K562 (cell line): ENCODE results near the gene IQGAP3. TPM values are rescaled to one million over a fixed set of nuclear protein-coding genes. Genes with fewer than 3 reads are reported as not detected.

ENCODE experiments used
- ATAC-seq: fragments of 200-7000 bp; cut with Tn5 transposase; 3 replicates; pipeline ENCODE4 v1.9.1; 2020; ENCODE audit warnings: moderate library complexity
- BruUV-seq: library from RNA; stranded (reverse); fragments of 400-500 nt; replicated peaks from 2 replicates; lab custom pipeline; 2021; lab: Mats Ljungman, UMichigan
- CTCF ChIA-PET: fragments of 300-600 bp; formaldehyde crosslinking; extraction: SDS; loops from one replicate; lab custom pipeline; 2021; ENCODE audit warnings: low intra/inter-chr PET ratio; lab: Yijun Ruan, JAX
- POLR2A ChIA-PET: fragments of 300-600, 350-650 bp; sonication (Branson Sonifier 250); formaldehyde crosslinking; extraction: SDS; loops from one replicate; lab custom pipeline; 2021; ENCODE audit warnings: antibody characterized with exemption, inconsistent platforms; lab: Yijun Ruan, JAX
- DNase-seq, 4 experiments: peaks; one replicate each; pipeline versions ENCODE4 v3.0.0 to v3.0.0-alpha.2; 2011 to 2018; ENCODE audit warnings: low spot score in 3 of 4, mixed read lengths in 3 of 4; ENCODE audit errors: extremely low read depth in 1 of 4
- FAIRE-seq: peaks from 2 replicates; lab custom pipeline; 2011; peaks lifted over from hg19 to GRCh38; lab: Jason Lieb, UNC
- H2AFZ ChIP-seq: 2 replicates; pipeline ENCODE4 v1.6.0; 2011; ENCODE audit warnings: low read depth, low read length, control low read depth, inconsistent platforms
- H3K27ac ChIP-seq: fragments of 200-600 bp; 3 replicates; pipeline ENCODE4 v1.8.0; 2011; ENCODE audit warnings: low read depth, mild to moderate bottlenecking, control low read depth, inconsistent platforms, low read length, moderate library complexity, mixed read lengths; ENCODE audit errors: extremely low read depth
- H3K27me3 ChIP-seq, 2 experiments: fragments of 300-600 bp in 1 of 2; 2 replicates in 1 of 2; 3 replicates in 1 of 2; pipeline versions ENCODE4 v1.6.0 to v1.8.0; 2011; ENCODE audit warnings: inconsistent platforms in 2 of 2, low read length in 2 of 2, mild to moderate bottlenecking in 1 of 2, mixed read lengths in 1 of 2, moderate library complexity in 1 of 2; ENCODE audit not compliant: control insufficient read depth in 2 of 2, insufficient read depth in 2 of 2
- H3K36me3 ChIP-seq: fragments of 300-600 bp; 3 replicates; pipeline ENCODE4 v1.8.0; 2011; ENCODE audit warnings: mild to moderate bottlenecking, low read length, inconsistent platforms; ENCODE audit not compliant: control insufficient read depth, insufficient read depth
- H3K4me1 ChIP-seq, 2 experiments: fragments of 200-600 bp in 1 of 2; replicated peaks in 1 of 2; 2 replicates in 1 of 2; 3 replicates in 1 of 2; pipeline versions ENCODE4 v1.5.1 to v1.8.0; 2011; ENCODE audit warnings: inconsistent platforms in 2 of 2, low read length in 2 of 2, mild to moderate bottlenecking in 1 of 2, mixed read lengths in 1 of 2, moderate library complexity in 1 of 2; ENCODE audit not compliant: control insufficient read depth in 2 of 2, insufficient read depth in 2 of 2
- H3K4me2 ChIP-seq: 2 replicates; pipeline ENCODE4 v1.6.1; 2011; ENCODE audit warnings: low read length, control low read depth, inconsistent platforms, mixed read lengths; ENCODE audit not compliant: insufficient read depth
- H3K4me3 ChIP-seq: fragments of 200-600 bp; sonication (generic), shearing (Covaris generic); 2 replicates; pipeline ENCODE4 v1.5.1; 2016; ENCODE audit warnings: control low read depth, inconsistent platforms
- H3K79me2 ChIP-seq: fragments of 200-600 bp; 3 replicates; pipeline ENCODE4 v1.8.0; 2011; ENCODE audit warnings: low read length, inconsistent platforms; ENCODE audit not compliant: control insufficient read depth, insufficient read depth
- H3K9ac ChIP-seq, 2 experiments: 2 replicates each; pipeline versions ENCODE4 v1.6.0 to v1.6.1; 2011; ENCODE audit warnings: low read depth in 2 of 2, low read length in 2 of 2, control low read depth in 1 of 2, inconsistent platforms in 1 of 2, mild to moderate bottlenecking in 1 of 2, mixed read lengths in 1 of 2; ENCODE audit not compliant: insufficient read depth in 1 of 2
- H3K9me1 ChIP-seq: one replicate; pipeline ENCODE4 v1.6.0; 2011; ENCODE audit warnings: inconsistent platforms, mild to moderate bottlenecking, low read length, moderate library complexity; ENCODE audit not compliant: control insufficient read depth, insufficient read depth
- H3K9me3 ChIP-seq: replicated peaks from 2 replicates; pipeline ENCODE4 v1.5.1; 2011; ENCODE audit warnings: low read depth, low read length, inconsistent platforms; ENCODE audit not compliant: control insufficient read depth, insufficient read depth
- H4K20me1 ChIP-seq: replicated peaks from 2 replicates; pipeline ENCODE4 v1.6.1; 2011; ENCODE audit warnings: low read length, inconsistent platforms, mixed read lengths; ENCODE audit not compliant: control insufficient read depth, insufficient read depth
- NFXL1 ChIP-seq: fragments of 450-650 bp; formaldehyde crosslinking; IDR thresholded peaks from 2 replicates; pipeline ENCODE4 v1.4.0; 2021; ENCODE audit warnings: mild to moderate bottlenecking
- POU5F1 ChIP-seq: fragments of 150-350 bp; IDR thresholded peaks from 2 replicates; pipeline ENCODE4 v1.6.1; 2014; ENCODE audit warnings: borderline replicate concordance, low read length, low read depth, mild to moderate bottlenecking; ENCODE audit not compliant: partially characterized antibody
- RBM34 ChIP-seq: fragments of 200-400 bp; formaldehyde crosslinking; IDR thresholded peaks from 2 replicates; pipeline ENCODE4 v1.6.1; 2018; ENCODE audit warnings: low read length, borderline replicate concordance; ENCODE audit not compliant: insufficient read depth
- SOX6 ChIP-seq: fragments of 450-650 bp; IDR thresholded peaks from 2 replicates; pipeline ENCODE4 v1.6.1; 2014; ENCODE audit warnings: mild to moderate bottlenecking
- ZNF695 ChIP-seq: fragments of 450-650 bp; formaldehyde crosslinking; IDR thresholded peaks from 2 replicates; pipeline ENCODE4 v1.4.0; 2020; ENCODE audit warnings: mild to moderate bottlenecking, moderate library complexity
- WGBS: fragments of 100-300 bp; shearing (Covaris generic); methylation state at CpG from one replicate; pipeline ENCODE4 v1.1.6; 2016; ENCODE audit warnings: low coverage, mixed read lengths; ENCODE audit not compliant: insufficient coverage; ENCODE audit errors: missing lambda C conversion rate; 5-methylcytosine and 5-hydroxymethylcytosine counted together
- in situ Hi-C: fragments of 300-500 bp; cut with MboI; formaldehyde crosslinking; loops from 4 replicates; pipeline ENCODE4 v1.15.0; 2018; ENCODE audit warnings: inconsistent platforms, mixed read lengths
- intact Hi-C: fragments of 100-400 bp; cut with micrococcal nuclease; formaldehyde crosslinking; loops from 2 replicates; pipeline ENCODE4 v1.14.2; 2022
- polyA plus RNA-seq, 8 experiments: library from polyadenylated mRNA; depleted of rRNA in 4 of 8; stranded (reverse) in 5 of 8; unstranded in 3 of 8; fragments of >200 nt; fragmentation: Nextera tagmentation in 2 of 8; fragmentation: Illumina TruSeq in 1 of 8; extraction: Ambion mirVana in 2 of 8; extraction: Trizol in 1 of 8; gene quantifications; 2 replicates each; pipeline versions ENCODE4 v1.2.1 to v1.2.3, GENCODE V29; 2011 to 2014; ENCODE audit warnings: inconsistent platforms in 1 of 8, missing spikeins in 1 of 8
- total RNA-seq, 7 experiments: library from RNA; depleted of rRNA in 6 of 7; stranded (reverse); fragments of >200 nt in 6 of 7; fragmentation: Illumina TruSeq in 2 of 7; extraction: Trizol in 2 of 7; gene quantifications; 2 replicates each; pipeline versions ENCODE4 v1.2.1 to v1.2.3, GENCODE V29; 2011 to 2021; ENCODE audit warnings: low replicate concordance in 1 of 7
- TF ChIP-seq, protein P1 (sequence below): fragments of 450-650 bp; formaldehyde crosslinking; IDR thresholded peaks from 2 replicates; pipeline ENCODE4 v1.4.0; 2020; ENCODE audit warnings: mild to moderate bottlenecking, moderate library complexity
- TF ChIP-seq, protein P2 (sequence below): fragments of 250-450 bp; sonication (Bioruptor Pico); IDR thresholded peaks from 2 replicates; pipeline ENCODE4 v1.8.0; 2021; ENCODE audit warnings: moderate library complexity, mild to moderate bottlenecking, inconsistent platforms
- TF ChIP-seq, protein P3 (sequence below): fragments of 450-650 bp; formaldehyde crosslinking; conservative IDR thresholded peaks from 2 replicates; pipeline ENCODE4 v1.4.0; 2022; ENCODE audit warnings: mild to moderate bottlenecking, missing genetic modification characterization
- TF ChIP-seq, protein P4 (sequence below): fragments of 450-650 bp; IDR thresholded peaks from 2 replicates; pipeline ENCODE4 v1.6.1; 2016; ENCODE audit warnings: low read depth

The IQGAP3 gene
- total and polyA plus RNA-seq, 9 of the 15 experiments (the other 6 are each of a cell fraction or from before 2014, with no cell fraction given): 1.4 to 16.6 (median 11.9) TPM

DNA sequence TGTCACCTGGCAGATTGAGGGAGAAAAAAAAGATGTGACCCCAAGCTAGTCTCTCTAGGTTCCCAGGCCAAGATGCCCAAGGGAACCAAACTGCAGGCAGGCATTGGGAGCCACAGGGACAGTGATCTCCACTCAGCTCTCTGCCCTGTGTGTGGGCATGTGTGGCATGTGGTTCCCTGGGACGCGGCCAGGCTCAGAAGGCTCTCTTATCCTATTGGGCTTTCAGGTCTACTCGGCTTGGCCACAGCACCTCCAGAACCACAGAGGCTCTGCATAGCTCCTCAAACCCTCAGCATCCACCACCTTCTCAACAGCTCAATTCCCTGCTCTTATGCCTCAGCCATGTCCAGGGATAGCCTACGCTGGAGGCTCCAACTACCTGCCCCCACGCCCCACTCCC lies 22.0 kb downstream of the IQGAP3 start:
- no peak overlapping the region for H3K9ac ChIP-seq
- no peaks in the 10 kb centered on the region for H3K4me1 ChIP-seq
- no TSS peak for BruUV-seq
- no peak for ATAC-seq
- POLR2A ChIA-PET: interaction anchor here (0.6 to 1.5 kb wide), 4 partner anchors 9 to 18 kb away, joined by 3 to 4 read pairs (median 3); no protein-coding TSS in a partner anchor
- H3K27me3 ChIP-seq: no peaks in the 10 kb centered on the region
- H2AFZ ChIP-seq: no peak overlapping the region
- 66% methylated on average over 5 of the region's 5 CpGs for WGBS
- no peaks in the 10 kb centered on the region for H4K20me1 ChIP-seq
- H3K4me2 ChIP-seq: no peak overlapping the region
- H3K79me2 ChIP-seq: no peaks in the 10 kb centered on the region
- TF ChIP-seq, protein P1, sequence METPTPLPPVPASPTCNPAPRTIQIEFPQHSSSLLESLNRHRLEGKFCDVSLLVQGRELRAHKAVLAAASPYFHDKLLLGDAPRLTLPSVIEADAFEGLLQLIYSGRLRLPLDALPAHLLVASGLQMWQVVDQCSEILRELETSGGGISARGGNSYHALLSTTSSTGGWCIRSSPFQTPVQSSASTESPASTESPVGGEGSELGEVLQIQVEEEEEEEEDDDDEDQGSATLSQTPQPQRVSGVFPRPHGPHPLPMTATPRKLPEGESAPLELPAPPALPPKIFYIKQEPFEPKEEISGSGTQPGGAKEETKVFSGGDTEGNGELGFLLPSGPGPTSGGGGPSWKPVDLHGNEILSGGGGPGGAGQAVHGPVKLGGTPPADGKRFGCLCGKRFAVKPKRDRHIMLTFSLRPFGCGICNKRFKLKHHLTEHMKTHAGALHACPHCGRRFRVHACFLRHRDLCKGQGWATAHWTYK (CRISPR knock-in tag): no peak
- no peak for TF ChIP-seq POU5F1
- TF ChIP-seq NFXL1 (CRISPR knock-in tag): no peak
- TF ChIP-seq, protein P2, sequence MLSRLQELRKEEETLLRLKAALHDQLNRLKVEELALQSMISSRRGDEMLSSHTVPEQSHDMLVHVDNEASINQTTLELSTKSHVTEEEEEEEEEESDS (CRISPR knock-in tag): no peak
- TF ChIP-seq, protein P3, sequence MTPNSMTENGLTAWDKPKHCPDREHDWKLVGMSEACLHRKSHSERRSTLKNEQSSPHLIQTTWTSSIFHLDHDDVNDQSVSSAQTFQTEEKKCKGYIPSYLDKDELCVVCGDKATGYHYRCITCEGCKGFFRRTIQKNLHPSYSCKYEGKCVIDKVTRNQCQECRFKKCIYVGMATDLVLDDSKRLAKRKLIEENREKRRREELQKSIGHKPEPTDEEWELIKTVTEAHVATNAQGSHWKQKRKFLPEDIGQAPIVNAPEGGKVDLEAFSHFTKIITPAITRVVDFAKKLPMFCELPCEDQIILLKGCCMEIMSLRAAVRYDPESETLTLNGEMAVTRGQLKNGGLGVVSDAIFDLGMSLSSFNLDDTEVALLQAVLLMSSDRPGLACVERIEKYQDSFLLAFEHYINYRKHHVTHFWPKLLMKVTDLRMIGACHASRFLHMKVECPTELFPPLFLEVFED: no peak
- TF ChIP-seq, protein P4, sequence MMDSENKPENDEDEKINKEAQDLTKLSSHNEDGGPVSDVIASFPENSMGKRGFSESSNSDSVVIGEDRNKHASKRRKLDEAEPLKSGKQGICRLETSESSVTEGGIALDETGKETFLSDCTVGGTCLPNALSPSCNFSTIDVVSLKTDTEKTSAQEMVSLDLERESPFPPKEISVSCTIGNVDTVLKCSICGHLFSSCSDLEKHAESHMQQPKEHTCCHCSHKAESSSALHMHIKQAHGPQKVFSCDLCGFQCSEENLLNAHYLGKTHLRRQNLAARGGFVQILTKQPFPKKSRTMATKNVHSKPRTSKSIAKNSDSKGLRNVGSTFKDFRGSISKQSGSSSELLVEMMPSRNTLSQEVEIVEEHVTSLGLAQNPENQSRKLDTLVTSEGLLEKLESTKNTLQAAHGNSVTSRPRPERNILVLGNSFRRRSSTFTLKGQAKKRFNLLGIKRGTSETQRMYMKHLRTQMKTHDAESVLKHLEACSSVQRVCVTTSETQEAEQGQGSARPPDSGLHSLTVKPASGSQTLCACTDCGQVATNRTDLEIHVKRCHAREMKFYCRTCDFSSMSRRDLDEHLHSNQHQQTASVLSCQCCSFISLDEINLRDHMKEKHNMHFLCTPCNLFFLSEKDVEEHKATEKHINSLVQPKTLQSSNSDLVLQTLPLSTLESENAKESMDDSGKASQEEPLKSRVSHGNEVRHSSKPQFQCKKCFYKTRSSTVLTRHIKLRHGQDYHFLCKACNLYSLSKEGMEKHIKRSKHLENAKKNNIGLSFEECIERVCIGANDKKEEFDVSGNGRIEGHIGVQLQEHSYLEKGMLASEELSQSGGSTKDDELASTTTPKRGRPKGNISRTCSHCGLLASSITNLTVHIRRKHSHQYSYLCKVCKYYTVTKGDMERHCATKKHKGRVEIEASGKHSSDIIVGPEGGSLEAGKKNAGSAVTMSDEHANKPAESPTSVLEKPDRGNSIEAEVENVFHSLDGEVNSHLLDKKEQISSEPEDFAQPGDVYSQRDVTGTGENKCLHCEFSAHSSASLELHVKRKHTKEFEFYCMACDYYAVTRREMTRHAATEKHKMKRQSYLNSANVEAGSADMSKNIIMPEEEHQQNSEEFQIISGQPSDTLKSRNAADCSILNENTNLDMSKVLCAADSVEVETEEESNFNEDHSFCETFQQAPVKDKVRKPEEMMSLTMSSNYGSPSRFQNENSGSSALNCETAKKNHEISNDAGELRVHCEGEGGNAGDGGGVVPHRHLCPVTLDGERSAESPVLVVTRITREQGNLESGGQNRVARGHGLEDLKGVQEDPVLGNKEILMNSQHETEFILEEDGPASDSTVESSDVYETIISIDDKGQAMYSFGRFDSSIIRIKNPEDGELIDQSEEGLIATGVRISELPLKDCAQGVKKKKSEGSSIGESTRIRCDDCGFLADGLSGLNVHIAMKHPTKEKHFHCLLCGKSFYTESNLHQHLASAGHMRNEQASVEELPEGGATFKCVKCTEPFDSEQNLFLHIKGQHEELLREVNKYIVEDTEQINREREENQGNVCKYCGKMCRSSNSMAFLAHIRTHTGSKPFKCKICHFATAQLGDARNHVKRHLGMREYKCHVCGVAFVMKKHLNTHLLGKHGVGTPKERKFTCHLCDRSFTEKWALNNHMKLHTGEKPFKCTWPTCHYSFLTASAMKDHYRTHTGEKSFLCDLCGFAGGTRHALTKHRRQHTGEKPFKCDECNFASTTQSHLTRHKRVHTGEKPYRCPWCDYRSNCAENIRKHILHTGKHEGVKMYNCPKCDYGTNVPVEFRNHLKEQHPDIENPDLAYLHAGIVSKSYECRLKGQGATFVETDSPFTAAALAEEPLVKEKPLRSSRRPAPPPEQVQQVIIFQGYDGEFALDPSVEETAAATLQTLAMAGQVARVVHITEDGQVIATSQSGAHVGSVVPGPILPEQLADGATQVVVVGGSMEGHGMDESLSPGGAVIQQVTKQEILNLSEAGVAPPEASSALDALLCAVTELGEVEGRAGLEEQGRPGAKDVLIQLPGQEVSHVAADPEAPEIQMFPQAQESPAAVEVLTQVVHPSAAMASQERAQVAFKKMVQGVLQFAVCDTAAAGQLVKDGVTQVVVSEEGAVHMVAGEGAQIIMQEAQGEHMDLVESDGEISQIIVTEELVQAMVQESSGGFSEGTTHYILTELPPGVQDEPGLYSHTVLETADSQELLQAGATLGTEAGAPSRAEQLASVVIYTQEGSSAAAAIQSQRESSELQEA: no peak
- no peak for TF ChIP-seq ZNF695 (CRISPR knock-in tag)
- TF ChIP-seq SOX6: no peak
- no peak for TF ChIP-seq RBM34
- in situ Hi-C loops (no loop called here), intact Hi-C loops (no loop called here)
- no peaks in the 10 kb centered on the region for H3K9me1 ChIP-seq
- DNase-seq: no peak
- H3K27ac ChIP-seq: no peak overlapping the region
- no peaks in the 10 kb centered on the region for H3K9me3 ChIP-seq
- peaks cover 44% of the 10 kb centered on the region; the same call in 2 of the 3 replicates for H3K36me3 ChIP-seq
- FAIRE-seq: no peak
- H3K4me3 ChIP-seq: no peak overlapping the region
- CTCF ChIA-PET: no interaction called here
